OCI-LY1 (cell line): ENCODE measurements around the gene SLC4A11.

Experiments used
- EZH2 ChIP-seq: fragments of 200-600 bp; sonication (generic), shearing (Covaris generic); IDR thresholded peaks from 2 replicates; pipeline ENCODE4 v1.8.0; 2017; ENCODE audit warnings: borderline replicate concordance, mixed run types, mild to moderate bottlenecking, antibody characterized with exemption, low read length, moderate library complexity, mixed read lengths
- TF ChIP-seq, protein P1 (sequence below): fragments of 200-600 bp; sonication (generic), shearing (Covaris generic); IDR thresholded peaks from 2 replicates; pipeline ENCODE4 v1.5.1; 2017; ENCODE audit warnings: mild to moderate bottlenecking, antibody characterized with exemption, low read length, moderate library complexity, mixed read lengths

DNA sequence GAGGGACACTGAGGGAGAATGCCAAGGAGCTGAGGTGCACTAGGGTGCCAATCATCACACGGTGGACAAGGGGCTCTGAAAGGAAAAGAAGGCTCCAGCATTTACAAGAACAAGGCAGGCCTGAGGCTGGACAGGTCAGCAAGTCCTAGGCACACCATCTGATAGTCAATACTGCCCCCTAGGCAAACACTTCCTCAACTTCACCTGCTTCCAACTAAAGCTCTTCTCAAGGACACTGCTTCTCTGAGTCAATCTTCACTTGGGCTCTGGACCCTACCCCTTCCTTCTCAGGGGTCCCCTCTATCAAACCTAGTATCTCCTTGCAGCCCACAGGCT is 37.7 kb upstream of the SLC4A11 start:
- TF ChIP-seq, protein P1, sequence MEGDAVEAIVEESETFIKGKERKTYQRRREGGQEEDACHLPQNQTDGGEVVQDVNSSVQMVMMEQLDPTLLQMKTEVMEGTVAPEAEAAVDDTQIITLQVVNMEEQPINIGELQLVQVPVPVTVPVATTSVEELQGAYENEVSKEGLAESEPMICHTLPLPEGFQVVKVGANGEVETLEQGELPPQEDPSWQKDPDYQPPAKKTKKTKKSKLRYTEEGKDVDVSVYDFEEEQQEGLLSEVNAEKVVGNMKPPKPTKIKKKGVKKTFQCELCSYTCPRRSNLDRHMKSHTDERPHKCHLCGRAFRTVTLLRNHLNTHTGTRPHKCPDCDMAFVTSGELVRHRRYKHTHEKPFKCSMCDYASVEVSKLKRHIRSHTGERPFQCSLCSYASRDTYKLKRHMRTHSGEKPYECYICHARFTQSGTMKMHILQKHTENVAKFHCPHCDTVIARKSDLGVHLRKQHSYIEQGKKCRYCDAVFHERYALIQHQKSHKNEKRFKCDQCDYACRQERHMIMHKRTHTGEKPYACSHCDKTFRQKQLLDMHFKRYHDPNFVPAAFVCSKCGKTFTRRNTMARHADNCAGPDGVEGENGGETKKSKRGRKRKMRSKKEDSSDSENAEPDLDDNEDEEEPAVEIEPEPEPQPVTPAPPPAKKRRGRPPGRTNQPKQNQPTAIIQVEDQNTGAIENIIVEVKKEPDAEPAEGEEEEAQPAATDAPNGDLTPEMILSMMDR = peak; percentile 55
- TF ChIP-seq EZH2 = no peak
